ENCODE measurements around the gene CCDC57. TPM values are rescaled to one million over a fixed set of nuclear protein-coding genes. Genes with fewer than 3 reads are reported as not detected.

Gene CCDC57
- polyA plus RNA-seq, 1 donor (not counting 4 experiments of a cell fraction or from before 2014, with no cell fraction given), result 19.2 TPM

GRCh38 chr17:82094931-82095776, 117.5 kb downstream of the CCDC57 start:
- TF ChIP-seq CTCF (optimal IDR thresholded peaks at IDR 0.05 in 1 of 3, IDR thresholded peaks at IDR 0.05 in 1 of 3, conservative IDR thresholded peaks at IDR 0.05 in 1 of 3; ENCODE audit: extremely low read depth in 1 of 3, insufficient read depth in 2 of 3, low read length in 3 of 3) (no peak), EZH2 (IDR thresholded peaks at IDR 0.05; ENCODE audit: low read length) (no peak)
- Histone ChIP-seq H4K20me1 (ENCODE audit: control insufficient read depth, extremely low read depth, insufficient read depth, low read length) (peaks cover 35% of the 10 kb centered on the region), H3K79me2 (ENCODE audit: control insufficient read depth, insufficient read depth, low read length) (peaks cover 62% of the 10 kb centered on the region)

GRCh38 chr17:82092995-82093751, 119.5 kb downstream of the CCDC57 start:
- H3K4me3 ChIP-seq (ENCODE audit: control insufficient read depth in 2 of 3, extremely low read depth in 1 of 3, insufficient read depth in 2 of 3, low read depth in 1 of 3, low read length in 3 of 3), result no peak overlapping the region
- no peaks in the 10 kb centered on the region for H3K9me3 ChIP-seq (ENCODE audit: control insufficient read depth, low read depth, low read length)
- H3K79me2 ChIP-seq (ENCODE audit: control insufficient read depth, insufficient read depth, low read length), result peaks cover 76% of the 10 kb centered on the region
- H4K20me1 ChIP-seq (ENCODE audit: control insufficient read depth, extremely low read depth, insufficient read depth, low read length), result peaks cover 43% of the 10 kb centered on the region
- H2AFZ ChIP-seq (ENCODE audit: control insufficient read depth, low read length), result no peak overlapping the region
- H3K27me3 ChIP-seq (ENCODE audit: control insufficient read depth, extremely low read depth, insufficient read depth, low read length), result no peaks in the 10 kb centered on the region
- no peak for FAIRE-seq
- H3K4me1 ChIP-seq (ENCODE audit: control insufficient read depth, extremely low read depth, insufficient read depth, low read length), result peaks cover 16% of the 10 kb centered on the region
- no peak overlapping the region for H3K9ac ChIP-seq (ENCODE audit: control insufficient read depth, extremely low read depth, insufficient read depth, low read length)
- no peaks in the 10 kb centered on the region for H3K9me1 ChIP-seq (ENCODE audit: control insufficient read depth, extremely low read depth, insufficient read depth, low read length)
- peaks cover 46 to 47% of the 10 kb centered on the region in 2 experiments for H3K36me3 ChIP-seq (ENCODE audit: control insufficient read depth in 2 of 2, extremely low read depth in 1 of 2, insufficient read depth in 2 of 2, low read length in 2 of 2)
- no peak overlapping the region for H3K27ac ChIP-seq (ENCODE audit: control insufficient read depth, insufficient read depth, low read length)
- no peak for DNase-seq (ENCODE audit: low read depth, low spot score)
- H3K4me2 ChIP-seq (ENCODE audit: control insufficient read depth, extremely low read depth, insufficient read depth, low read depth, low read length), result no peak overlapping the region
- TF ChIP-seq CTCF (optimal IDR thresholded peaks at IDR 0.05 in 1 of 3, IDR thresholded peaks at IDR 0.05 in 1 of 3, conservative IDR thresholded peaks at IDR 0.05 in 1 of 3; ENCODE audit: extremely low read depth in 1 of 3, insufficient read depth in 2 of 3, low read length in 3 of 3), result no peak
- no peak for TF ChIP-seq EZH2 (IDR thresholded peaks at IDR 0.05; ENCODE audit: low read length)
- dilution Hi-C loops (cut with MboI; ENCODE audit: extremely low pct_ligation_motif_present, low sequenced_read_pairs), result no loop called here

More at GRCh38 chr17:82094931-82095776, 117.5 kb downstream of the CCDC57 start:
- no peak for DNase-seq (ENCODE audit: low read depth, low spot score)
- no peak for FAIRE-seq
- peaks cover 29% of the 10 kb centered on the region in 2 experiments for H3K36me3 ChIP-seq (ENCODE audit: control insufficient read depth in 2 of 2, extremely low read depth in 1 of 2, insufficient read depth in 2 of 2, low read length in 2 of 2)
- H2AFZ ChIP-seq (ENCODE audit: control insufficient read depth, low read length), result no peak overlapping the region
- dilution Hi-C loops (cut with MboI; ENCODE audit: extremely low pct_ligation_motif_present, low sequenced_read_pairs), result no loop called here
- H3K4me3 ChIP-seq (ENCODE audit: control insufficient read depth in 2 of 3, extremely low read depth in 1 of 3, insufficient read depth in 2 of 3, low read depth in 1 of 3, low read length in 3 of 3), result peak overlapping the region in 1 of 3 experiments; percentile 76
- H3K4me1 ChIP-seq (ENCODE audit: control insufficient read depth, extremely low read depth, insufficient read depth, low read length), result peaks cover 26% of the 10 kb centered on the region
- H3K9me1 ChIP-seq (ENCODE audit: control insufficient read depth, extremely low read depth, insufficient read depth, low read length), result no peaks in the 10 kb centered on the region
- H3K27ac ChIP-seq (ENCODE audit: control insufficient read depth, insufficient read depth, low read length), result no peak overlapping the region
- no peak overlapping the region for H3K4me2 ChIP-seq (ENCODE audit: control insufficient read depth, extremely low read depth, insufficient read depth, low read depth, low read length)
- no peak overlapping the region for H3K9ac ChIP-seq (ENCODE audit: control insufficient read depth, extremely low read depth, insufficient read depth, low read length)
- no peaks in the 10 kb centered on the region for H3K27me3 ChIP-seq (ENCODE audit: control insufficient read depth, extremely low read depth, insufficient read depth, low read length)
- no peaks in the 10 kb centered on the region for H3K9me3 ChIP-seq (ENCODE audit: control insufficient read depth, low read depth, low read length)

All from keratinocyte (primary cell).